Vagina (tissue), 2 donors: ENCODE data around the gene GLT8D2.

Experiments used
- CTCF ChIP-seq, 3 experiments: fragments of 450-650 bp in 2 of 3; fragments of 200-600 bp in 1 of 3; sonication (generic) in 1 of 3; IDR thresholded peaks; one replicate each; pipeline ENCODE4 v1.5.1; 2017 to 2019; ENCODE audit warnings: antibody characterized with exemption in 3 of 3, mild to moderate bottlenecking in 2 of 3, moderate library complexity in 2 of 3
- POLR2A ChIP-seq, 2 donors: fragments of 450-650 bp; IDR thresholded peaks; one replicate each; pipeline ENCODE4 v1.6.1; 2017; ENCODE audit warnings: antibody characterized with exemption in 2 of 2, mild to moderate bottlenecking in 2 of 2, moderate library complexity in 2 of 2
- POLR2AphosphoS5 ChIP-seq, 2 donors: sonication (generic); formaldehyde crosslinking; IDR thresholded peaks; one replicate each; pipeline ENCODE4 v1.9.0; 2017; ENCODE audit warnings: antibody characterized with exemption in 2 of 2, mild to moderate bottlenecking in 2 of 2, low read depth in 1 of 2; ENCODE audit not compliant: insufficient read depth in 1 of 2

DNA sequence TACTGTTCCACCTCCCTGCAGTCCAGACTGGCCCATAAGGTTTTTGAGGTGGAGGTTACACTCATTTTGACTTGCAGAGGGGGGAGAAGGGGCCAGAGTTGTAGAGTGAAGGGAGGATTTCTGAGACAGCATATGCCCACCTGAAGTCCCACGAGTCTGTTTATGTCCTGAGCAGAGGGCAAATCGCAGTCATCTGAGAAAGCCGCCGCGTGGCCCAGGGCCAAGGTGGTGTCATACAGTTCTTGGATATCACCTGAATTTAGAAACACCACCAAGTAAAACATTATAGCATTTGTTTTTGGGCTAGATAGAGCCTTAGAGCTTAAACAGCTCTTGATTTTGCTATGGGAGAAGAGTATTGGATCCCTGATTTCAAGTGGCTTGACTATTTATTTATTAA is 53.4 kb downstream of the GLT8D2 start:
- TF ChIP-seq POLR2A (IDR thresholded peaks at IDR 0.05) (no peak), CTCF (IDR thresholded peaks at IDR 0.05) (no peak), POLR2AphosphoS5 (IDR thresholded peaks at IDR 0.05; ENCODE audit: insufficient read depth in 1 of 2, low read depth in 1 of 2) (no peak)
